ENCODE measurements around the gene HINFP.

Gene HINFP

GRCh38 chr11:119114351-119114750 is 7.0 kb upstream of the HINFP start:
- no peak for FAIRE-seq
- no peak for DNase-seq (ENCODE audit: insufficient read length, low spot score)
- no peak for TF ChIP-seq CTCF (IDR thresholded peaks at IDR 0.05; ENCODE audit: insufficient read depth, missing control alignments)

GRCh38 chr11:119115484-119116234 is 5.7 kb upstream of the HINFP start:
- FAIRE-seq = no peak

GRCh38 chr11:119116235-119116594 is 5.2 kb upstream of the HINFP start:
- DNase-seq (ENCODE audit: insufficient read length, low spot score) (no peak), FAIRE-seq (no peak)
- TF ChIP-seq CTCF (IDR thresholded peaks at IDR 0.05; ENCODE audit: insufficient read depth, missing control alignments) = no peak

More at GRCh38 chr11:119115484-119116234, 5.7 kb upstream of the HINFP start:
- no peak for TF ChIP-seq CTCF (IDR thresholded peaks at IDR 0.05; ENCODE audit: insufficient read depth, missing control alignments)
- DNase-seq (ENCODE audit: insufficient read length, low spot score) = no peak

- DNase-seq (ENCODE audit: insufficient read length, low spot score) (no peak), FAIRE-seq (no peak)
- no peak for TF ChIP-seq CTCF (IDR thresholded peaks at IDR 0.05; ENCODE audit: insufficient read depth, missing control alignments)
These were observed 4.8 kb upstream of the HINFP start for GRCh38 chr11:119116601-119117000.

- DNase-seq (ENCODE audit: insufficient read length, low spot score) = no peak
- TF ChIP-seq CTCF (IDR thresholded peaks at IDR 0.05; ENCODE audit: insufficient read depth, missing control alignments) = no peak
- no peak for FAIRE-seq
These were observed 4.2 kb upstream of the HINFP start for GRCh38 chr11:119117004-119117706.

- DNase-seq (ENCODE audit: insufficient read length, low spot score) (no peak), FAIRE-seq (peak; percentile 29)
- TF ChIP-seq CTCF (IDR thresholded peaks at IDR 0.05; ENCODE audit: insufficient read depth, missing control alignments) = no peak
These were observed 3.2 kb upstream of the HINFP start for GRCh38 chr11:119118227-119118626.

- DNase-seq (ENCODE audit: insufficient read length, low spot score) = no peak
- no peak for TF ChIP-seq CTCF (IDR thresholded peaks at IDR 0.05; ENCODE audit: insufficient read depth, missing control alignments)
- FAIRE-seq = no peak
These were observed 2.4 kb upstream of the HINFP start for GRCh38 chr11:119118946-119119345.

All from D721Med (cell line).